IMR-90 (cell line): ENCODE data around the gene CALN1.

Experiments
- CEBPB ChIP-seq: IDR thresholded peaks from 2 replicates; pipeline ENCODE4 v1.6.1; 2012; ENCODE audit warnings: low read depth, low read length, improper control_type of control experiment
- CTCF ChIP-seq: conservative IDR thresholded peaks from 2 replicates; pipeline ENCODE4 v1.5.1; 2012; ENCODE audit warnings: mild to moderate bottlenecking, low read depth, low read length, improper control_type of control experiment
- ELK1 ChIP-seq: fragments of 150-350 bp; IDR thresholded peaks from 2 replicates; pipeline ENCODE4 v1.6.1; 2016; ENCODE audit warnings: low read depth, mild to moderate bottlenecking, low read length, moderate library complexity, borderline replicate concordance
- FOS ChIP-seq: fragments of 150-350 bp; IDR thresholded peaks from 2 replicates; pipeline ENCODE4 v1.6.1; 2016; ENCODE audit warnings: low read depth, low read length
- MAFK ChIP-seq: IDR thresholded peaks from 2 replicates; pipeline ENCODE4 v1.6.1; 2012; ENCODE audit warnings: low read depth, low read length, improper control_type of control experiment
- MAZ ChIP-seq: IDR thresholded peaks from 2 replicates; pipeline ENCODE4 v1.6.1; 2012; ENCODE audit warnings: low read depth, mild to moderate bottlenecking, low read length, improper control_type of control experiment, moderate library complexity, borderline replicate concordance
- POLR2A ChIP-seq: IDR thresholded peaks from 2 replicates; pipeline ENCODE4 v1.6.1; 2012; ENCODE audit warnings: mild to moderate bottlenecking, low read depth, low read length
- RAD21 ChIP-seq: IDR thresholded peaks from 2 replicates; pipeline ENCODE4 v1.6.1; 2012; ENCODE audit warnings: low read length, improper control_type of control experiment
- SMC3 ChIP-seq: fragments of 150-350 bp; IDR thresholded peaks from 2 replicates; pipeline ENCODE4 v1.6.1; 2016; ENCODE audit warnings: low read depth, mild to moderate bottlenecking, antibody characterized with exemption, low read length, moderate library complexity
- TF ChIP-seq, protein P1 (sequence below): fragments of 150-350 bp; IDR thresholded peaks from 2 replicates; pipeline ENCODE4 v1.6.1; 2017; ENCODE audit warnings: mild to moderate bottlenecking, antibody characterized with exemption, low read length, low read depth

DNA sequence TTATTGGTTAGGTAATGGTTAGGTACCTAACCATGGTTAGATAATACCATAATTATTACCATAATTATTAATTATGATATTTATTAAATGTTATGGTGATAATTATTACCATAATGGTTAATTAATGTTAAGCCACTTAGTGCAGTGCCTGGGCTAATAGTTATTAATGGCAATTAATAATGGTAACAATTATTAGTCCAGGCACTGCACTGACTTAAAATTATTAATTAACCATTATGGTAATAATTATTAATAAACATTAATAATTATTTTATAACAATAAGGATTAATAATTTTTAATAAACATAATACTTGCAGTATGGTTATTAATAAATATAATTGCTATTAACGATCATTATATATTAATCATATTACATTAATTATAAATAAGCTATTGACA lies 604.0 kb downstream of the CALN1 start:
- no peak for TF ChIP-seq CTCF
- TF ChIP-seq SMC3: no peak
- TF ChIP-seq POLR2A: no peak
- TF ChIP-seq MAFK: no peak
- TF ChIP-seq, protein P1, sequence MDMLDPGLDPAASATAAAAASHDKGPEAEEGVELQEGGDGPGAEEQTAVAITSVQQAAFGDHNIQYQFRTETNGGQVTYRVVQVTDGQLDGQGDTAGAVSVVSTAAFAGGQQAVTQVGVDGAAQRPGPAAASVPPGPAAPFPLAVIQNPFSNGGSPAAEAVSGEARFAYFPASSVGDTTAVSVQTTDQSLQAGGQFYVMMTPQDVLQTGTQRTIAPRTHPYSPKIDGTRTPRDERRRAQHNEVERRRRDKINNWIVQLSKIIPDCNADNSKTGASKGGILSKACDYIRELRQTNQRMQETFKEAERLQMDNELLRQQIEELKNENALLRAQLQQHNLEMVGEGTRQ: no peak
- TF ChIP-seq MAZ: no peak
- no peak for TF ChIP-seq ELK1
- no peak for TF ChIP-seq CEBPB
- TF ChIP-seq FOS: no peak
- TF ChIP-seq RAD21: no peak
